Cardiac fibroblast (primary cell): ENCODE measurements around the gene ITGA3.
A peak's percentile ranks its signal among the peaks of the same experiment; 100 is the strongest.

Source experiments
- DNase-seq, 2 donors: peaks; one replicate each; pipeline versions ENCODE4 v3.0.0 to v3.0.0-alpha.2; 2010; ENCODE audit warnings: low read depth in 2 of 2
- H3K4me3 ChIP-seq, 2 donors: replicated peaks in 1 of 2; 1 replicate in 1 of 2; 2 replicates in 1 of 2; pipeline ENCODE4 v1.5.1; 2011; ENCODE audit warnings: low read depth in 2 of 2, low read length in 2 of 2, mild to moderate bottlenecking in 2 of 2, moderate library complexity in 1 of 2
- TF ChIP-seq, protein P1 (sequence below): IDR thresholded peaks from one replicate; pipeline ENCODE4 v1.5.1; 2011; ENCODE audit warnings: low read depth, mild to moderate bottlenecking, low read length, inconsistent platforms

The ITGA3 gene

DNA sequence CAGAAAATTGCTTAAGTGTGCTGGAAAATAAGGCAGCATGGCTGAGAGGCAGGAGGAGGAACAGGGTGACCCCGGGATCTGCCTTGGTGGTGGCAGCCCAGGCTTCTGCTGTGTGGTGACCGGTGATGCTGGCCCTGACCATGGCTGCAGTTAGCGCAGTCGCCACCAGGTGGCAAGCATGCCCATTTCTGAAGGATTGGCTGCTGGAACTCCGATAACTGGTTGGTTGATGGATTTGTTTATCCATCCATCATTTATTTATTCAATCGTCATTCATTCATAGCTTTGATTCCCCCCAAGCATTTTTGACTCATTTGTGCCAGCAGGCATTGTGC lies 29.1 kb upstream of the ITGA3 start:
- peak; percentile 85 to 89 for DNase-seq
- TF ChIP-seq, protein P1, sequence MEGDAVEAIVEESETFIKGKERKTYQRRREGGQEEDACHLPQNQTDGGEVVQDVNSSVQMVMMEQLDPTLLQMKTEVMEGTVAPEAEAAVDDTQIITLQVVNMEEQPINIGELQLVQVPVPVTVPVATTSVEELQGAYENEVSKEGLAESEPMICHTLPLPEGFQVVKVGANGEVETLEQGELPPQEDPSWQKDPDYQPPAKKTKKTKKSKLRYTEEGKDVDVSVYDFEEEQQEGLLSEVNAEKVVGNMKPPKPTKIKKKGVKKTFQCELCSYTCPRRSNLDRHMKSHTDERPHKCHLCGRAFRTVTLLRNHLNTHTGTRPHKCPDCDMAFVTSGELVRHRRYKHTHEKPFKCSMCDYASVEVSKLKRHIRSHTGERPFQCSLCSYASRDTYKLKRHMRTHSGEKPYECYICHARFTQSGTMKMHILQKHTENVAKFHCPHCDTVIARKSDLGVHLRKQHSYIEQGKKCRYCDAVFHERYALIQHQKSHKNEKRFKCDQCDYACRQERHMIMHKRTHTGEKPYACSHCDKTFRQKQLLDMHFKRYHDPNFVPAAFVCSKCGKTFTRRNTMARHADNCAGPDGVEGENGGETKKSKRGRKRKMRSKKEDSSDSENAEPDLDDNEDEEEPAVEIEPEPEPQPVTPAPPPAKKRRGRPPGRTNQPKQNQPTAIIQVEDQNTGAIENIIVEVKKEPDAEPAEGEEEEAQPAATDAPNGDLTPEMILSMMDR = peak; percentile 98
- H3K4me3 ChIP-seq = peak overlapping the region in 1 of 2 donors; percentile 48

DNA sequence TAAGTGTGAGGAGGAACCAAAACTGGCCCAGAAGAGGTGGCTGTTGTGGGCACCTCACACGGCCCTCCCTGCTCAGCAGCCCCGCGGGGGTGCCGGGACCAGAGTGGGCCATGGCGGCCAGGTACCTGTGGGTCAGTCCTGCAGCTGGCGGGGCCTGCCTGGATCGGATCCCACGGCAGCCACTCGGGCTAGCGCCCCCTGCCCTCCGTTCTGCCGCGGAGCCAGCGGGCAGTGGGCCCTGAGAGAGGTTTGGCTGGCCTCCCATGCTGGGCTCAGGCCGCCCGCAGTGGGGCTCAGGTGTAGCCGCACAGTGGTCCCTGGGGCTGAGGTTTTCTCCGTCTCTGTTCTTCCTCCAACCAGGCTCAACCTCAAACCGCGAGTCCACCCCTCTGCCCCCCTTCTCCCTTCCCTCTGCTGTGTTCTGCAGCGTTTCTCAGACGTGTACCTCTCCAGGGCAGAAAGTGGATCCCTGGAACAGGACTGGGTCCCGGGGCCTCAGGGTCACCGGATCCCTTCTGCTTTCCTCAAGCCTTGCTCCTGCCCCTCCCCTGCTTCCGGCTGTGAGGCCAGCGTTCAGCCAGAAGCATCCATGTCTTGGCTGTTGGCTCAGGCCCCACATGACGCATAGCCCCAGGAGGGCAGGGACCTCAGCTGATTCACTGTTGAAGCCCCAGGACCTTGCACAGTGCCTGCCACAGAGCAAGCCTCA lies 28.6 kb upstream of the ITGA3 start:
- DNase-seq = peak; percentile 93 to 95
- peak overlapping the region; percentile 24 to 48 for H3K4me3 ChIP-seq
- TF ChIP-seq, protein P1 = no peak

DNA sequence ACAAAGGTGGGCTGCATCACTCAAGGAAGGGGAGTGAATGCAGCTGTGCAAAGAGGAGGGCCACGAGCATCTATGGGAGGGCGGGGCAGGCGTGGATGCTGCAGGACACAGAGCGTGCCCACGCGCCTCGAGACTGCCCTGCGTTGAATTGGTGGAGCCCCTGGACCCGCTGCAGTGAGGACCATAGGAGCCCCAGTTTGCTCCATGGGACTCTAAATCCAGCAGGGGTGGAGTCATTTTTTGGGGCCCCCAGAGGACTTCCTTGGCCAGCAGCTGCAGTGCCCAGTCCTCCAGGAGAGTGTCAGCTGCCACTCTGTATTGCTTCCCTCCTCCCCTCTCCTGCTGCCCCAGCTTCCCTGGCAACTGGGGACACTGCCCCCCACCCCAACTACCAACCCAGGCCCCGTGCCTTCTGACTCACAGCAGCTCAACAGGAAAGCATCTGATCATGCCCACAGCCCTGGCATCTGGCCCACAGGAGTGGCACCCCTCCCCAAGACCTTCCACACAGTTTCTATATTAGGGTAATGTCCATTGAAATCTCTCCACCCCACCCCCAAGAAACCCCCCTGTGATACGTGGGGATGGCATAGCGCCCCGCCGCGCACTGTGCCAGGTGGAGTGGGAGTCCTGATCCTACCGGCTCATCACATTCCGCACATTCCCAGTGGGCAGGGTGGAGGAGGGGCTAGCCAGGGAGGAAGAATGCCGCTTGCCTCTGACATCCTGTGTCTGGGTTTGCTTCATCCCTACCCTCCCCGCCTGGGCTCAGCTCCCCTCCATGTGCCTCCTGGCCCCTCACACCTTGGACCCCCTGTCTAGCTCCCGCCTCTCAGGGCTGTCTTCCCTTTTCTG lies 27.8 kb upstream of the ITGA3 start:
- no peak overlapping the region for H3K4me3 ChIP-seq
- DNase-seq = peak; percentile 49 to 69
- TF ChIP-seq, protein P1 = no peak

DNA sequence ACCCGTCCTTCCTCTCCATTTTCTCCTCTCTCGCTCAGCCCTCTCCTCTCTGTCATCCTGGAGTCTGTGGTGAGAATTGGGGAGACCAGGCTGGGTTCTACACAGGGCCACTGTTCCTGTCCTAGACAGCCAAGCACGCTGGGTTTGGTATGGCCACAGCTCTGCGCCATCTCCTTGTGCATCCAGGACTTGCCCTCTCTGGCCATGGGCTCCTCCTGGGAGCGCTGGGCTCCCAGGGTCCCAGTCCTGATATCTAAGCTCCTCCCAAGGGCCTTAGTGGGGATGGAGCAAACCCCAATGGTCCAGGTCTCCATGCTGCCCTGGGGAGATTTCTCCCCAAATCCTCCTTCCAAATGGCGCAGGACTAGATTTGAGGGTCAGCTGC lies 27.2 kb upstream of the ITGA3 start:
- no peak overlapping the region for H3K4me3 ChIP-seq

DNA sequence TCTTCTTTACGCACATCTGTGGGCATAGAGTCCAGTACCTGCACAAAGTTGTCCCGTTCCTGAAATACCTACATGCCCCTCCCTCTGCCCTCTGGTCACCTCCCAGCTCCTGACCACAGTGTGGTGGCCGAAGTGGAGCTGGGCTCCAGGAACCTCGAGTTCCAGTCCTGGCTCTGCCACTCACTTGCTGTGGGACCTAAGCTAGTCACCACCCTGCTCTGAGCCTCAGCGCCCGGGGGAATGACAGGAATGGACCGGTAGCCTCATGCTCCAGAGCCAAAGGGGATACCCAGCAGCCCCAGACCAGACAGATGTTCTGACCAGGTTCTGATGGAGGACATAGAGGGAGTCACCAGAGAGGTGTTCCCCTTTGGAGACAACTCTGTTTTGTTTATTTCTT lies 26.7 kb upstream of the ITGA3 start:
- no peak overlapping the region for H3K4me3 ChIP-seq
- TF ChIP-seq, protein P1 = no peak
- DNase-seq = no peak

More for the DNA sequence above, 27.2 kb upstream of the ITGA3 start:
- DNase-seq = no peak
- TF ChIP-seq, protein P1 = no peak

DNA sequence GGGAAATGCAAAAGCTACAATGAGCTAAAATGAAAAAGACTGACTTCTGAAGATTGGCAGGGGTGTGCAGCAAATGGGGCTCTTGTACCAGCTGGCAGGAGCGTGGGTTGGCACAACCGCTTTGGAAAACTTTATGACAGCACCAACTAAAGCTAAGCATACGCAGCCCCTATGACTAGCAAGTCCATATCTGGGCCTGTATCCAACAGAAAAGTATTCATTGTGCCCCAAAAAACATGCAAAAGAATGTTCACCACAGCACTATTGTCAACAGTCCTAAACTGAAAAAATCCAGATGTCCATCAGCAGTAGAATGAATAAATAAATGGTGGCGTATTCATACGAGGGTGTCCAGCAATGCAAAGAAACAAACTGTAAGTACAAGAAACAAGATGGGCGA lies 22.6 kb upstream of the ITGA3 start:
- DNase-seq = peak; percentile 74 to 91
- no peak overlapping the region for H3K4me3 ChIP-seq

More for the DNA sequence above, 22.6 kb upstream of the ITGA3 start:
- TF ChIP-seq, protein P1 = no peak
